HepG2 (cell line): ENCODE results near the gene NCBP2L. TPM values are rescaled to one million over a fixed set of nuclear protein-coding genes. Genes with fewer than 3 reads are reported as not detected.

Source experiments
- DR1 ChIP-seq: sonication (generic); formaldehyde crosslinking; IDR thresholded peaks from 2 replicates; pipeline ENCODE4 v1.8.0; 2021; ENCODE audit warnings: mild to moderate bottlenecking, missing genetic modification reagents, inconsistent platforms
- FOXA3 ChIP-seq: IDR thresholded peaks from 2 replicates; pipeline ENCODE4 v1.6.1; 2016; ENCODE audit warnings: missing genetic modification reagents, missing compliant biosample characterization
- GABPA ChIP-seq, 2 experiments: IDR thresholded peaks; 2 replicates each; pipeline ENCODE4 v1.6.1; 2011 to 2016; ENCODE audit warnings: low read depth in 2 of 2, low read length in 1 of 2, missing biosample characterization in 1 of 2, missing genetic modification characterization in 1 of 2
- GATAD2A ChIP-seq: IDR thresholded peaks from 2 replicates; pipeline ENCODE4 v1.6.1; 2016
- HOXA7 ChIP-seq: sonication (generic); formaldehyde crosslinking; IDR thresholded peaks from 2 replicates; pipeline ENCODE4 v1.8.1; 2022; ENCODE audit warnings: mild to moderate bottlenecking, missing genetic modification reagents, moderate library complexity
- HOXD1 ChIP-seq: sonication (generic); formaldehyde crosslinking; IDR thresholded peaks from 2 replicates; pipeline ENCODE4 v1.5.0; 2020; ENCODE audit warnings: missing genetic modification reagents
- KAT8 ChIP-seq: IDR thresholded peaks from 2 replicates; pipeline ENCODE4 v1.6.1; 2016; ENCODE audit warnings: missing genetic modification reagents, missing compliant biosample characterization
- KLF13 ChIP-seq: sonication (generic); formaldehyde crosslinking; IDR thresholded peaks from 2 replicates; pipeline ENCODE4 v1.4.0; 2020; ENCODE audit warnings: mild to moderate bottlenecking, missing genetic modification reagents
- MAZ ChIP-seq, 2 experiments: sonication (generic) in 1 of 2; formaldehyde crosslinking in 1 of 2; IDR thresholded peaks; 2 replicates each; pipeline versions ENCODE4 v1.5.0 to v1.6.1; 2012 to 2020; ENCODE audit warnings: low read depth in 2 of 2, mild to moderate bottlenecking in 2 of 2, borderline replicate concordance in 1 of 2, improper control_type of control experiment in 1 of 2, low read length in 1 of 2, missing genetic modification reagents in 1 of 2, moderate library complexity in 1 of 2
- NBN ChIP-seq: fragments of 450-650 bp; conservative IDR thresholded peaks from 2 replicates; pipeline ENCODE4 v1.6.1; 2017
- NFE2L2 ChIP-seq: fragments of 150-350 bp; IDR thresholded peaks from 2 replicates; pipeline ENCODE4 v1.6.1; 2014; ENCODE audit warnings: low read length
- PPARG ChIP-seq: conservative IDR thresholded peaks from 2 replicates; pipeline ENCODE4 v1.6.1; 2016; ENCODE audit warnings: missing biosample characterization, missing genetic modification reagents
- SCMH1 ChIP-seq: sonication (generic); formaldehyde crosslinking; IDR thresholded peaks from 2 replicates; pipeline ENCODE4 v1.9.0; 2021; ENCODE audit warnings: missing genetic modification reagents, mild to moderate bottlenecking, borderline replicate concordance
- SRSF9 ChIP-seq: fragments of 200-400 bp; formaldehyde crosslinking; IDR thresholded peaks from 2 replicates; pipeline ENCODE4 v1.6.1; 2018; ENCODE audit warnings: borderline replicate concordance, mild to moderate bottlenecking, low read depth, low read length; ENCODE audit not compliant: insufficient read depth, poor library complexity, severe bottlenecking
- TEAD2 ChIP-seq: sonication (generic); formaldehyde crosslinking; IDR thresholded peaks from 2 replicates; pipeline ENCODE4 v1.9.0; 2021; ENCODE audit warnings: missing genetic modification reagents
- TEAD3 ChIP-seq: optimal IDR thresholded peaks from 2 replicates; pipeline ENCODE3; 2016; ENCODE audit warnings: borderline replicate concordance
- TEF ChIP-seq: sonication (generic); formaldehyde crosslinking; IDR thresholded peaks from 2 replicates; pipeline ENCODE4 v1.5.0; 2020; ENCODE audit warnings: missing genetic modification reagents
- TSC22D2 ChIP-seq: sonication (generic); formaldehyde crosslinking; IDR thresholded peaks from 2 replicates; pipeline ENCODE4 v1.5.1; 2020; ENCODE audit warnings: missing genetic modification reagents, mild to moderate bottlenecking, borderline replicate concordance
- ZBED4 ChIP-seq: sonication (generic); formaldehyde crosslinking; IDR thresholded peaks from 2 replicates; pipeline ENCODE4 v1.4.0; 2020; ENCODE audit warnings: missing genetic modification reagents, borderline replicate concordance
- ZBTB21 ChIP-seq: sonication (generic); formaldehyde crosslinking; IDR thresholded peaks from 2 replicates; pipeline ENCODE4 v1.4.0; 2020; ENCODE audit warnings: missing genetic modification reagents
- ZBTB38 ChIP-seq: sonication (generic); formaldehyde crosslinking; IDR thresholded peaks from 2 replicates; pipeline ENCODE4 v1.5.1; 2020; ENCODE audit warnings: mild to moderate bottlenecking, missing genetic modification reagents
- ZC3H13 ChIP-seq: sonication (generic); formaldehyde crosslinking; IDR thresholded peaks from 2 replicates; pipeline ENCODE4 v1.8.1; 2023; ENCODE audit warnings: mild to moderate bottlenecking, missing genetic modification reagents, moderate library complexity
- ZMYM4 ChIP-seq: sonication (generic); formaldehyde crosslinking; IDR thresholded peaks from 2 replicates; pipeline ENCODE4 v1.8.1; 2023; ENCODE audit warnings: mild to moderate bottlenecking, missing genetic modification reagents
- ZNF143 ChIP-seq: sonication (generic); formaldehyde crosslinking; IDR thresholded peaks from 2 replicates; pipeline ENCODE4 v1.4.0; 2020; ENCODE audit warnings: missing genetic modification reagents
- ZNF263 ChIP-seq: sonication (generic); formaldehyde crosslinking; IDR thresholded peaks from 2 replicates; pipeline ENCODE4 v1.4.0; 2020; ENCODE audit warnings: missing genetic modification reagents
- ZNF432 ChIP-seq: sonication (generic); formaldehyde crosslinking; IDR thresholded peaks from 2 replicates; pipeline ENCODE4 v1.5.0; 2020; ENCODE audit warnings: missing genetic modification reagents, mild to moderate bottlenecking, borderline replicate concordance
- ZNF564 ChIP-seq: sonication (generic); formaldehyde crosslinking; IDR thresholded peaks from 2 replicates; pipeline ENCODE4 v1.8.1; 2023; ENCODE audit warnings: mild to moderate bottlenecking, missing genetic modification reagents
- polyA plus RNA-seq, 8 experiments: library from polyadenylated mRNA; depleted of rRNA in 3 of 8; stranded (reverse) in 7 of 8; unstranded in 1 of 8; fragments of >200 nt; fragmentation: Illumina TruSeq in 4 of 8; extraction: Trizol in 4 of 8; gene quantifications; 2 replicates each; pipeline versions ENCODE4 v1.2.1 to v1.2.3, GENCODE V29; 2011 to 2016; ENCODE audit warnings: low read depth in 4 of 8, missing spikeins in 1 of 8, mixed read lengths in 1 of 8; ENCODE audit not compliant: insufficient read depth in 1 of 8
- total RNA-seq, 5 experiments: library from RNA; depleted of rRNA; stranded (reverse); fragments of >200 nt; fragmentation: Illumina TruSeq; extraction: Trizol; gene quantifications; 2 replicates each; pipeline ENCODE4 v1.2.3, GENCODE V29; 2016; ENCODE audit warnings: low read depth in 1 of 5

The NCBP2L gene
- total and polyA plus RNA-seq, 2 of the 13 experiments (the other 11 are each of a cell fraction or from before 2014, with no cell fraction given) = not detected

- TF ChIP-seq ZNF564 (no peak), TEAD2 (CRISPR knock-in tag) (no peak), DR1 (CRISPR knock-in tag) (no peak), GATAD2A (CRISPR knock-in tag) (0 out of 2 replicates have a peak, but pooled peaks have one; percentile 32), KLF13 (CRISPR knock-in tag) (no peak), PPARG (no peak), GABPA (IDR thresholded peaks at IDR 0.05; ENCODE audit: low read depth, low read length) (no peak), GABPA (CRISPR knock-in tag; IDR thresholded peaks at IDR 0.05; ENCODE audit: low read depth) (no peak), ZNF263 (CRISPR knock-in tag) (no peak), ZBTB38 (no peak), HOXD1 (CRISPR knock-in tag) (no peak), MAZ (IDR thresholded peaks at IDR 0.05; ENCODE audit: borderline replicate concordance, low read depth, low read length) (no peak), MAZ (CRISPR knock-in tag; IDR thresholded peaks at IDR 0.05; ENCODE audit: low read depth) (no peak), ZBTB21 (CRISPR knock-in tag) (peak; percentile 76; the same call in 1 of the 2 replicates), FOXA3 (peak; percentile 45; the same call in 1 of the 2 replicates), TEF (no peak), ZNF432 (CRISPR knock-in tag) (no peak), TEAD3 (CRISPR knock-in tag) (no peak), ZNF143 (CRISPR knock-in tag) (no peak), ZMYM4 (CRISPR knock-in tag) (0 out of 2 replicates have a peak, but pooled peaks have one; percentile 47), NBN (no peak), ZC3H13 (CRISPR knock-in tag) (no peak), ZBED4 (CRISPR knock-in tag) (0 out of 2 replicates have a peak, but pooled peaks have one; percentile 41), SRSF9 (no peak), SCMH1 (CRISPR knock-in tag) (no peak), TSC22D2 (CRISPR knock-in tag) (no peak), KAT8 (no peak), NFE2L2 (no peak), HOXA7 (no peak)
These were observed 40.6 kb upstream of the NCBP2L start (continued) for GRCh38 chrX:107736781-107737531.
